ENCODE results near the gene PPP2R5A.

PPP2R5A gene

GRCh38 chr1:212402666-212403321, 117.6 kb downstream of the PPP2R5A start:
- Mint-ChIP-seq H3K27me3 (ENCODE audit: low read depth) (no peaks in the 10 kb centered on the region), H3K9me3 (peaks cover 9% of the 10 kb centered on the region), H3K4me1 (no peaks in the 10 kb centered on the region), H3K4me3 (no peak overlapping the region), H3K27ac (no peak overlapping the region), H3K36me3 (ENCODE audit: low read depth) (peaks cover 81% of the 10 kb centered on the region)
- no peak for TF ChIP-seq CTCF (IDR thresholded peaks at IDR 0.05; ENCODE audit: unreplicated experiment in 3 of 3)

GRCh38 chr1:212410231-212410820, 125.1 kb downstream of the PPP2R5A start:
- H3K4me3 Mint-ChIP-seq = peak overlapping the region in 1 of 3 experiments; percentile 37
- H3K36me3 Mint-ChIP-seq (ENCODE audit: low read depth) = peaks cover 55% of the 10 kb centered on the region
- H3K27me3 Mint-ChIP-seq (ENCODE audit: low read depth) = no peaks in the 10 kb centered on the region
- no peak for TF ChIP-seq CTCF (IDR thresholded peaks at IDR 0.05; ENCODE audit: unreplicated experiment in 3 of 3)
- H3K4me1 Mint-ChIP-seq = peaks cover 16% of the 10 kb centered on the region
- H3K27ac Mint-ChIP-seq = no peak overlapping the region
- no peaks in the 10 kb centered on the region for H3K9me3 Mint-ChIP-seq
